SIG-M5 treated with dmso at 0.1 percent for 504 hours (cell line): ENCODE results near the gene TMEM120B.
"Not testable (repeated sequence)": the region's sequence is repeated elsewhere in the genome, so short reads cannot be mapped to it uniquely, and the experiment has no call there.

ENCODE experiments used
- DNase-seq: peaks from one replicate; lab custom pipeline; 2025; ENCODE audit not compliant: unreplicated experiment; lab: John Stamatoyannopoulos, UW

The TMEM120B gene

DNA sequence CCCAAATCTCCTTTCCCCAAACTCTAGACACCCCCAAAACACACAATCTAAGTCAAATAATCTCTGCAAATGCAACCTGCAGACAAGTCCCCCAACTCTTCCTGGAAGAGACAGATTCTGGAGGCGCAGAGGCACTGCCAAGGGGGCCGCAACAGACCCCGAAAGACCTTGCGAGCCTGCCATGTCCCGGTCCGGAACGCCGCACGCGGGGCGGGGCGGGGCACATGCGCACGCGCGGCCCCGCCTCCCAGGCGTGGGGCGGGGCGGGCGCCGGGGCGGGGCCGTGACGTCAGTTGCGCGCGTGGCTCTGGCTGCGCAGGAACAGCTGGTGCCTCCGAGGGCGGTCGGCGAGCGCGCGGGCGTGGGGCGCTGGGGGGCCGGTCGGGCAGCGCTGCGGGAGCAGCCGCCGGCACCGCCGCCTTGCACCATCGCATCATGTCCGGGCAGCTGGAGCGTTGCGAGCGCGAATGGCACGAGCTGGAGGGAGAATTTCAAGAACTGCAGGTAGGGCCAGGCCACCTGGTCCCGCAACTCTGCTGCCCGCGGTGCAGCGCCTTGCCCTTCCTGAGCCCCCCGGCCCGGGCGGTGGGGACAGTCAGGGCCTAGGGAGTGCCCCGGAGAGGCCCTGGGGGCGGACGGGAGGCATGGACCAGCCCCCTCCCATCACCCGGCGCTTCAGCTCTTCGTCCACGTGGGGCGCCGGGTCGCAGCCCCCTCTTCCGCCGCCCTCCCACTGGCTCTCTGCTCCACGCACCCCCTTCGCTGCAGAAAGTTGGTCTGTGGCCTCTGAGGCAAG, at the start of gene TMEM120B:
Gene TMEM120B, plus strand, starts transcription at position 292 of the 796 bp plus-strand sequence. Its CDS starts 144 bp downstream, at position 436.
- peak; percentile 53 for DNase-seq

DNA sequence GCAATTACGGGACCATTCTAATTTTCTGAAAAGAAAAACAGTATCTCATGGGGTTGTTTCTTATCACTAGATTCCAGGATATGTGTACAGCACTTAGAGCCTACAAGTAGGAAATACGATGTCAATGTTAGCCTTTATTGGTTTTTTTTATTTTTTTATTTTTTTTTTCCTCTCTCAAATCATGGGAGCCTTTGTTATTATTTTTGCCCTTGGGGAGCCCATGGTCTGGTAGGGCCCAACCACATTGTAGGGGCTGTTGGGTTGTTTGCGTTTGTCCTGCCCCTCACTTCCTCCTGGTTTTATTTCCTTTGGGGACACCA, 49.0 kb upstream of the TMEM120B start:
- no peak for DNase-seq

DNA sequence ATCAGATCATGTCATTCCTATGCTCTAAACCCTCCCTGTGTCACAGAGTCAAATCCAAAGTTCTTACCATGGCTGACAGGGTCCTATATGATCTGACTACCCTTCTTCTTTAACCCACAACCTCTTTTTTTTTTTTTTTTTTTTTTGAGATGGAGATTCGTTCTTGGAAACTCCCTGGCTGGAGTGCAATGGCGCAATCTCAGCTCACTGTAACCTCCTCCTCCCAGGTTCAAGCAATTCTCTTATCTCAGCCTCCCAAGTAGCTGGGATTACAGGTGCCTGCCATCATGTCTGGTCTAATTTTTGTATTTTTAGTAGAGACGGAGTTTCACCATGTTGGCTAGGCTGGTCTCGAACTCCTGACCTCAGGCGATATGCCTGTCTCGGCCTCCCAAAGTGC, 45.7 kb upstream of the TMEM120B start:
- not testable (repeated sequence) for DNase-seq

GRCh38 chr12:121668750-121669520, 43.6 kb upstream of the TMEM120B start:
- no peak for DNase-seq

DNA sequence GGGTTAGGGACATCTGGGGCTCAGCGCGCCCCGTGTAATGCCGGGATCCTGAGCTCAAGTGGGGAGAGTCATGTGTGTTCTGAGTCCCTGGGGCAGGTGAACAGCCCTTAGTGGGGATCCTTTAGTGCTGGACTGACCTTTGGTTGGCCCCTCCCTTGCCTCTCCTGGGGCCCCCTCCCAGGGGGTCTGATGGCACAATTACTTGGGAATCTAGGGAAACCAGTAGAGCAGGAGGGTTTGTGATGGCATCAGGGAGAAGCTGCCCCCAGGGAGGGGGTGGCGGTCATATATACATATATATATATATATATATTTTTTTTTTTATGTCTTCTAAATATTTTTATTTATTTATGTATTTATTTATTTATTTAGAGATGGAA, 43.0 kb upstream of the TMEM120B start, which contains the start of gene MORN3:
Gene MORN3, minus strand, starts transcription at position 134 of the 380 bp plus-strand sequence. CDS start 171 bp downstream, outside the sequence.
- DNase-seq: no peak

DNA sequence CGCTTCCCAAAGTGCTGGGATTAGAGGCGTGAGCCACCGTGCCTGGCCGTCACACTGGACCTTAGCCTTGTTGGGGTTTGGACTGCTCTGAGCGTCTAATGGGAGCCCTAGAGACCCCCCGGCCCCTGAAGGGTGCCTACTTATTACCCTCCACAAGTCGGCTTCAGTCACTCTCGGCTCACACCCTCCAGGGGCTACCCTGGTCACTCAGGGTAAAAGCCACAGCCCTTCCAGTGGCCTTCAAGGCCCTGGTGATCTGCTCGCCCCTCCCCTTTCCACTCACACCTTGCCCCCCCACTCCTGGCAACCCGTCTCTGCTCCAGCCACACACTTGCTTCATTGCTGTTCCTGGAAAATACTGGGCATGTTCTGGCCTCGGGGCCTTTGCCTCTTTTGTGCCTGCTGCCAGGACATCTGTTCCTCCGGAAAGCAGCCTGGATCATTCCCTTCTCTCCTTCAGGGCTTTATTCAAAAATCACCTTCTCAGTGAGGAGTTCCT, 39.5 kb upstream of the TMEM120B start:
- no peak for DNase-seq

DNA sequence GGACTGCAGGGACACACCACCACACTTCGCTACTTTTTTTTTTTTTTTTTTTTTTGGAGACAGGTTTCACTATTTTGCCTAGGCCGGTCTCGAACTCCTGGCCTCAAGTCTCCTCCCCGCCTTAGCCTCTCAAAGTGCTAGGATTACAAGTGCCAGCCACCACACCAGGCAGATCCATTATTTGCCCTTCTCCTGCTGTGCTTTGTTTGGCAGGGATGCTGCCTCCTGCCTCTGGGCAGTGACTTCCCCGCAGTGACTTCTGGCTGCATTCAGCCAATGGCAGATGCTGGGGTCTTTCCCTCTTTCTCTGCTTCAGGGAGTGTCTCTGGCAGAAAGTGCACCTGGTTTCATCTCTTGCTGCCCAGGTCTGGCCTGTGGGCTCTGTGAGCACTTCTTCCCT, 36.4 kb upstream of the TMEM120B start:
- no peak for DNase-seq

DNA sequence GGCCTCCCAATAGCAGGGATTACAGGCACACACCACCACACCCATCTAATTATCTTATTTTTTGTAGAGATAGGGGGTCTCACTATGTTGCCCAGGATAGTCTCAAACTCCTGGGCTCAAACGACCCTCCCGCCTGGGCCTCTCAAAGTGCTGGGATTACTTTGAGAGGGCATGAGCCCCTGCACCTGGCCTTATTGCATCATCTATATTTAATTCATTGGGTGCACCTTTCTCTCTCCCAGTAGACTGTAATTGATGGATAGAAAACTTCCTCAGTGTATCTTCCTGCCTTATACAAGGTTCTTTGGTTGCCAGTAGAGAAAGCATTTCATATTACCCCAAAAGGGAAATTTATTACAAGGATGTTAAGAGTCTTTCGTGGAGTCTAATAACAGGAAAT, 34.2 kb upstream of the TMEM120B start:
- no peak for DNase-seq

GRCh38 chr12:121678716-121679300, 33.7 kb upstream of the TMEM120B start:
- DNase-seq: no peak

DNA sequence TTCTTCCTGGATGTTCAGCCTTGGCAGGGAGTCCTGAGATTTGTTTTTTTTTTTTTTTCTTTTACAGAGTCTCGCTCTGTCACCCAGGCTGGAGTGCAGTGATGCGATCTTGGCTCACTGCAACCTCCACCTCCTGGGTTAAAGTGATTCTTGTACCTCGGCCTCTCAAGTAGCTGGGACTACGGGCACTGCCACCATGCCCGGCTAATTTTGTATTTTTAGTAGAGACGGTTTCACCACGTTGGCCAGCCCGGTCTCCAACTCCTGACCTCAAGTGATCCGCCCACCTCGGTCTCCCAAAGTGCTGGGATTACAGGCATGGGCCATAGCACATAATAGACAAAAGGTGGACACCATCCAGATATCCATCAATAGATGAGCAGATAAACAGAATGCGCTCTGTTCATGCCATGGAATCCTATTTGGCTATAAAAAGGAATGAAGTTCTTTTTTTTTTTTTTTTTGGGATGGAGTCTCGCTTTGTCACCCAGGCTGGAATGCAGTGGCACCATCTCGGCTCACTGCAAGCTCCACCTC, 32.8 kb upstream of the TMEM120B start:
- DNase-seq: not testable (repeated sequence)

DNA sequence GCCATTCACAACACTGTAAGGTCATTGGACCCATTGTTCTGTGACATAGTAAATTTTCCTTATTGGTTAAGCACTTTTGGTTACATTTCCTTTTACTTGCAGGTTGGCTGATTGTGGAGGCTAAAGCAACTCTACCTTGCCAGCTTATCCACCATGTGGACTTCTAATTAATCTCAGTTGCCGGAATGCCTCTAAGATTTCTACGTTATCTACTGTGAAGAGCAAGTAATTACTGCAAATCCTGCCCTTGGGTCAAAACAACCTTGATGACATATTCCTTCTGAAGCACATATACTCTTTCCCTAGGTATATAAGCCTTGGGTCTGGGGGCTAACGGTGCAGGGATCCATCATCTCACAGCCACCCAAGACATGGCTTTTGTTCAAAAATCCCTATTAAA, 23.6 kb upstream of the TMEM120B start:
- DNase-seq: no peak

- DNase-seq: no peak
These were observed 23.1 kb upstream of the TMEM120B start for GRCh38 chr12:121689430-121689829.

GRCh38 chr12:121692744-121693143, 19.8 kb upstream of the TMEM120B start:
- DNase-seq: not testable (repeated sequence)

DNA sequence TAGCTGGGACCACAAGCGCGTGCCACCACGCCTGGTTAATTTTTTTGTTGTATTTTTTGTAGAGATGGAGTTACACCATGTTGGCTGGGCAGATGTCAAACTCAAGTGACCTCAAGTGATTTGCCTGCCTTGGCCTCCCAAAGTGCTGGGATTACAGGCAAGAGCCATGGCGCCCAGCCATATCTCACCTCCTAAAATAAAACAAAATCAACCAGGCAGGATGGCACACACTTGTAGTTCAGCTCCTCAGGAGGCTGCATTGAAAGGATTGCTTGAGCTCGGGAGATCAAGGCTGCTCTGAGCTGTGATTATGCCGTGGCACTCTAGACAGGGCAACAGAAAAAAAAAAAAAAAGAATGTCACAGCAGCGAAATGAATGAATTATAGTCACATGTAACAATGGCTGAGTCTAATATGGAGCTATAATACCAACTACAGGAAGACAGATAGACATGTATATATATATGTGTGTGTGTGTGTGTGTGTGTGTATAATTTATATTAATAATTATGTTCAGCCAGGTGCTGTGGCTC, 19.3 kb upstream of the TMEM120B start:
- DNase-seq: no peak

- peak; percentile 40 for DNase-seq
These were observed 15.4 kb upstream of the TMEM120B start for GRCh38 chr12:121697093-121697698.

DNA sequence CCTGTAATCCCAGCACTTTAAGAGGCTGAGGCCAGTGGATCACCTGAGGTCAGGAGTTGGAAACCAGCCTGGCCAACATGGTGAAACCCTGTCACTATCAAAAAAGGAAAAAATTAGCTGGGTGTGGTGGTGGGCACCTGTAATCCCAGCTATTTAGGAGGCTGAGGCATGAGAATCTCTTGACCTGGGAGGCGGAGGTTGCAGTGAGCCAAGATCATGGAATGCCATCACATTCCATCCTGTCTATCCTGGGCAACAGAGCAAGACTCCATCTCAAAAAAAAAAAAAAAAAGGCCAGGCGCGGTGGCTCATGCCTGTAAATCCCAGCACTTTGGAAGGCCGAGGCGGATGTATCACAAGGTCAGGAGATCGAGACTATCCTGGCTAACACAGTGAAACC, 14.7 kb upstream of the TMEM120B start:
- not testable (repeated sequence) for DNase-seq

- no peak for DNase-seq
These were observed 10.8 kb upstream of the TMEM120B start for GRCh38 chr12:121701667-121702277.

GRCh38 chr12:121702944-121703343, 9.6 kb upstream of the TMEM120B start:
- no peak for DNase-seq

- no peak for DNase-seq
These were observed 7.0 kb upstream of the TMEM120B start for GRCh38 chr12:121705514-121705913.

GRCh38 chr12:121708313-121709063, 4.1 kb upstream of the TMEM120B start:
- DNase-seq: no peak
